Body of pancreas (tissue), 4 donors: ENCODE data around the gene PTPN14.

Source experiments
- POLR2A ChIP-seq, 3 donors: fragments of 450-650 bp; IDR thresholded peaks; one replicate each; pipeline ENCODE4 v1.6.1; 2016; ENCODE audit warnings: antibody characterized with exemption in 3 of 3, mild to moderate bottlenecking in 2 of 3
- TF ChIP-seq, protein P1 (sequence below), 7 experiments: fragments of 450-650 bp in 4 of 7; fragments of 200-600 bp in 3 of 7; sonication (generic) in 3 of 7; IDR thresholded peaks; one replicate each; pipeline ENCODE4 v1.5.1; 2016 to 2019; ENCODE audit warnings: antibody characterized with exemption in 7 of 7

- TF ChIP-seq, protein P1, sequence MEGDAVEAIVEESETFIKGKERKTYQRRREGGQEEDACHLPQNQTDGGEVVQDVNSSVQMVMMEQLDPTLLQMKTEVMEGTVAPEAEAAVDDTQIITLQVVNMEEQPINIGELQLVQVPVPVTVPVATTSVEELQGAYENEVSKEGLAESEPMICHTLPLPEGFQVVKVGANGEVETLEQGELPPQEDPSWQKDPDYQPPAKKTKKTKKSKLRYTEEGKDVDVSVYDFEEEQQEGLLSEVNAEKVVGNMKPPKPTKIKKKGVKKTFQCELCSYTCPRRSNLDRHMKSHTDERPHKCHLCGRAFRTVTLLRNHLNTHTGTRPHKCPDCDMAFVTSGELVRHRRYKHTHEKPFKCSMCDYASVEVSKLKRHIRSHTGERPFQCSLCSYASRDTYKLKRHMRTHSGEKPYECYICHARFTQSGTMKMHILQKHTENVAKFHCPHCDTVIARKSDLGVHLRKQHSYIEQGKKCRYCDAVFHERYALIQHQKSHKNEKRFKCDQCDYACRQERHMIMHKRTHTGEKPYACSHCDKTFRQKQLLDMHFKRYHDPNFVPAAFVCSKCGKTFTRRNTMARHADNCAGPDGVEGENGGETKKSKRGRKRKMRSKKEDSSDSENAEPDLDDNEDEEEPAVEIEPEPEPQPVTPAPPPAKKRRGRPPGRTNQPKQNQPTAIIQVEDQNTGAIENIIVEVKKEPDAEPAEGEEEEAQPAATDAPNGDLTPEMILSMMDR (IDR thresholded peaks at IDR 0.05), result no peak
- TF ChIP-seq POLR2A (IDR thresholded peaks at IDR 0.05), result no peak
Measured at GRCh38 chr1:214455971-214456867, 95.2 kb downstream of the PTPN14 start.
